Stimulated activated CD4-positive, alpha-beta T cell treated with anti-CD3 and anti-CD28 coated beads, Interleukin-2, amount 100 ng/mL, for 4 hours (primary cell): ENCODE results near the gene NAALADL2.

Experiments used
- DNase-seq: peaks from one replicate; pipeline ENCODE4 v3.0.0-alpha.2; 2020; ENCODE audit warnings: low read depth

The NAALADL2 gene

DNA sequence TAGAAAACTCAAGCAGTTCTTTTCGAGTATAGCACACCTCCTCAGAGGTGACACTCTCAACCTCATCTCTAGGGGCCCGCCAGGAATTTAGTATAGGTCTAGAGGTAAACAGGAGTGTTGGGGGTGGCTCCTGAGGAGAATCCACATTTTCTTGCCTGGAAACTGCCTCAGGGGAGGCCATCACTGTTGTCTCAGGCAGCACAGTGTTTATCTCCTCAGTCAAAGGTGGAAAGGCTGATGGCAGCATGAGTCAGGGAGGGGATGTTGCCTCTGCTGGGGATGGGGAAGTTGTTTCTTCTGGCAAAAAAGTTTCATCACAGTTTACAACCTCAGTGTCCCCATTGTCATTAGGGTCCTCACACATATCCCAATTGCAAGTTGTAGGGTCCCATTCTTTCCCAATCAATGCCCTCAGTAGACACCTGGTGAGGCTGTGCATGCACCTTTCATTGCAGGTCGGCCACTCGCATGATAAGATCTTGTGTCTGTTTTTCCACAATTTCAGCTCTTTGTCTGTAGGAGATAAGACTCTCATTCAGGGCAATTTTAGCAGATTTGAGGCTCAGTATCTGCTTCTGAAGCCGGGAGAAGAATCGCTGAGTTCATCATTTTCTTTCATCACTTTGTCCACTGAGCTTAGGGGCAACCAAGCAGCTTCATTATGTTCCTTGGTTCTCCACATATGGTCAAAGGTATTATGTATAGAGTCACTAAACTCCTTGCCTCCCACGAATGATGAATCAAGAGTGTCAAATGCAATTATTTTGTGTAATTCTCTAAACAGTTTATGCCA, 25.8 kb downstream of the NAALADL2 start:
- DNase-seq: no peak

- DNase-seq: no peak
Measured at GRCh38 chr3:174891524-174892203, 32.5 kb downstream of the NAALADL2 start.

GRCh38 chr3:174907027-174907426, 47.9 kb downstream of the NAALADL2 start:
- DNase-seq: no peak

- DNase-seq: no peak
Measured at GRCh38 chr3:174907628-174908407, 48.7 kb downstream of the NAALADL2 start.

DNA sequence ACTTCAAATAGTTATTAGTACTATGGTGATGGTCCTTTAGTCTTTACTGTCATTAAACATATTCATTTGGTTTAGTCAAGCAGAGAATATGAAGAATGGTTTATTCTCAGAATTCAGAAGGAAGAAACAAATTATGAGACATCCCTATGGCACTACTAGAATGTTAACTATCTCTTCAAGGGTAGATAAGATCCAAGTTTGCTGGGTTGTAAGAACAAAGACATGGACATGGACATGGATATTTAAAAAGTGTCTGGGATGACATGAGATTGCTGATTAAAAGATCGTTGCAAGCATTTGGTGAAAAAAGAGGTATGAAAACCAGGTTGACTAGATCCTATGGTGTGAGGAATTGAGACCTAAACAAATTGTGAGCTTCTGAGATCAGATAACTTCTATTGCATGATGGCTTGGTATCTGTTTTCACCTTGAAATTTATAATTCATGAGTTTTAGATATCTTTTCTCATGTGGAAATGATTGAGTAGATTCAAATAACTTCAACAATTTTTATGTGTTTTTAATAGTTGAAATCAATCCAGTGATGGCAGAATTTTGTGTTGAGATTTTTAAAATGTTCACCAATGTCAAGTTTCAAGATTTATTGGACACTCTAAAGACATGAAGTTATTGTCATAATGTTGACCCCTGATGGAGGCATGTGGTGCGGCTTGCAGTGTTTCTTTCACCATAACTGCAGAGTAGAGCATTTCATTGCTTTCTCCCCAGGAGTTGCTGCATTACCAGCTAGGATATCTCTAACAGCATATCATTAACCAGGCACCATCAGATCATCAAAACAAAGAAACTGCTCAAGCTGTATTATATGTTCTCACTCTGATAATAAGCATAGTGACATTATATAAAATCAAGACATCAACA, 72.6 kb downstream of the NAALADL2 start:
- no peak for DNase-seq

- DNase-seq: no peak
Measured at GRCh38 chr3:174936590-174936989, 77.5 kb downstream of the NAALADL2 start.

- DNase-seq: no peak
Measured at GRCh38 chr3:174937478-174937877, 78.3 kb downstream of the NAALADL2 start.

- no peak for DNase-seq
Measured at GRCh38 chr3:174938102-174938501, 79.0 kb downstream of the NAALADL2 start.

DNA sequence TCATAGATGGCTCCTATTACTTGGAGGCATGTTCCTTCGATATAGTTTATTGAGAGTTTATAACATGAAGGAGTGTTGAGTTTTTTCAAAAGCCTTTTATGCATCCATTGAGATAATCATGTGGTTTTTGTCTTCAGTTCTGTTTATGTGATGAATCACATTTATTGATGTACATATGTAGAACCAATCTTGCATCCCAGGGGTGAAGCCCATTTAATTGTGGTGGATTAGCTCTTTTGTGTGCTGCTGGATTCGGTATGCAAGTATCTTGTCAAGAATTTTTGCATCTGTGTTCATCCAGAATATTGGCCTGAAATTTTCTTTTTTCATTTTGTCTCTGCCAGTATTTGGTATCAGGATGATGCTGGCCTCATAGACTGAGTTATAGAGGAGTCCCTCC, 81.0 kb downstream of the NAALADL2 start:
- DNase-seq: no peak

- no peak for DNase-seq
Measured at GRCh38 chr3:174945276-174945675, 86.1 kb downstream of the NAALADL2 start.

DNA sequence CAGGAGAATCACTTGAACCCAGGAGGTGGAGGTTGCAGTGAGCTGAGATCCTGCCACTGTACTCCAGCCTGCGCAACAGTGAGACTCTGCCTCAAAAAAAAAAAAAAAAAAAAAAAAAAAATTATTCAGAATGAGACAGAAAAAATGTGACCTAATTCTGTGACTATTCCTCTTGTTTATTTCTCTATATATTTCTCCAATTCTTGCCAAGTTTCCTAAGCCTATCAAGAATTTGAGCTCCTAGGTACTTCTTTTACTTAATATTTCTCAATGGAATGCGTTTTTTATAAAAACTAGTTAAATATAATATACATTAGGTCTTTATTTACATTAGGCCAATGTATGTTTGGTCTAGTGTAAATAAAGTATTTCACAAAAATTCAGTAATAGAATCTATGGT, 86.8 kb downstream of the NAALADL2 start:
- no peak for DNase-seq

GRCh38 chr3:174949523-174949922, 90.4 kb downstream of the NAALADL2 start:
- DNase-seq: no peak

GRCh38 chr3:174951034-174951433, 91.9 kb downstream of the NAALADL2 start:
- DNase-seq: no peak

DNA sequence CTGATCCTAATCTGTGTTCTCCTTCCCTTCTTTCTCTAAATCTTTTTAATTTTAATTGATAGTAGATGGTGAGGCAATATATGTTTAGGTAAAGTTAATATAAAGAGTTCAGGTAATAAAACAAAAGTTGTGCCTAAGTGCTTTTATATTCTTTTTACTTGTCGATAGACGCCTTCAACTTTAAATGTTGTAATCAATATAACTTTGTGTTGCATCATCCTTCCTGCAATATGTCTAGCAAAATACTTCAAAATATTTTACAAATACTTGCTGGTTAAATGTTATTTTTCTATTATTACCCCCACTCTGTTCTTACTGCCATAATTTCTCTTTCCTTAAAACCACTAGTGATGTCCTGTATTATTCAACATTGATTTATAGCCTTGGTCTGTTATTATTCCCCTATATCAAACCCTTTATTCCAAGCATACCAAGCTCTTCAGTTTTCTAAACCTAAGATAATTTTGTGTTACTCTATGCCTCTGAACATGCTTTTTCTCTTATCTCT, 92.4 kb downstream of the NAALADL2 start:
- DNase-seq: no peak

- no peak for DNase-seq
Measured at GRCh38 chr3:174953068-174953467, 93.9 kb downstream of the NAALADL2 start.

GRCh38 chr3:174955513-174956016, 96.4 kb downstream of the NAALADL2 start:
- DNase-seq: no peak

- no peak for DNase-seq
Measured at GRCh38 chr3:174957081-174957480, 97.9 kb downstream of the NAALADL2 start.

DNA sequence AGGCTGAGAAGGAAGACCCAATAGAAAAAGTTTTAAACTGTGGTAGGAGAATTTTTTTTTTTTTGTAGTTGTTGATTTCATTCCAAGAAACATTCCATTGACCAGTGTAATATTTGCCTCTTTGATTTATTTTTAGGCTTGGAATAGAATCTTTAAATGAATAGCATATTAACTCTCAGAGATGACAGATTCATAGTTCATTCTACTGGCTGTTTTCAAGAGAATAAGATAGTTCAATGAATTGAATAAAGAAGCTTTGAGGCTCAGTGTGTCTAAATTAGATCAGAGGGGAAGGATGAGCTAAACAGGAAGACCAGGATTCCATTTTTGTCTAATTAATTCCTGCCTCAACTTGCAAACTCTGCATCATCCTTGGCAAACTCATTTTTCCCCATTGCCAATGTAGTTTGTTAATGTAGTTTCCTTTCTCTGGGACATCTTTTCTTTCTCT, 98.4 kb downstream of the NAALADL2 start:
- no peak for DNase-seq

- no peak for DNase-seq
Measured at GRCh38 chr3:174958671-174959328, 99.7 kb downstream of the NAALADL2 start.

GRCh38 chr3:174959556-174960065, 100.5 kb downstream of the NAALADL2 start:
- no peak for DNase-seq

DNA sequence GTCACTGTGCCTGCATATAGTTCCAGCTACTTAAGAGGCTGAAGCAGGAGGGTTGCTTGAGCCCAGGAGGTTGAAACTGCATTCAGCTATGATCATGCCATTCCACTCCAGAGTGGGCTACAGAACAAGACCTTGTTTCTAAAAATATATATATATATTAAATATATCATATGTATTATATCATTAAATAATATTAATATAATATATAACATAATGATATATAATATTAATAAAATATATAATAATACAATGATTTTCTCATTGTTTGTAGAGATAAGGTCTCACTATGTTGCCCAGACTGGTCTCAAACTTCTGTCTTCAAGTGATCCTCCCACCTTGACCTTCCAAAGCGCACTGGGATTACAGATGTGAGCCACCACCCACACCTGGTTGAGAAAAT, 101.8 kb downstream of the NAALADL2 start:
- no peak for DNase-seq
